22Rv1 (cell line): ENCODE results near the gene CYP3A4.
"Not testable (repeated sequence)": the region's sequence is repeated elsewhere in the genome, so short reads cannot be mapped to it uniquely, and the experiment has no call there.

ENCODE experiments used
- H3K27ac ChIP-seq: fragments of 450-650 bp; 2 replicates; pipeline ENCODE4 v1.5.1; 2017
- CTCF ChIP-seq: fragments of 450-650 bp; IDR thresholded peaks from 2 replicates; pipeline ENCODE4 v1.5.1; 2017; ENCODE audit warnings: mild to moderate bottlenecking
- ZFX ChIP-seq: fragments of 450-650 bp; IDR thresholded peaks from 2 replicates; pipeline ENCODE4 v1.6.1; 2017; ENCODE audit warnings: antibody characterized with exemption, borderline replicate concordance

CYP3A4 gene

GRCh38 chr7:99741441-99741795 lies 42.6 kb downstream of the CYP3A4 start:
- TF ChIP-seq ZFX = no peak
- no peak overlapping the region for H3K27ac ChIP-seq

- TF ChIP-seq CTCF (no peak), ZFX (no peak)
- no peak overlapping the region for H3K27ac ChIP-seq
These were observed 43.2 kb downstream of the CYP3A4 start for GRCh38 chr7:99740573-99741440.

- H3K27ac ChIP-seq = no peak overlapping the region
- TF ChIP-seq ZFX (no peak), CTCF (no peak)
These were observed 44.0 kb downstream of the CYP3A4 start for GRCh38 chr7:99739699-99740572.

GRCh38 chr7:99737726-99738125 lies 46.3 kb downstream of the CYP3A4 start:
- no peak overlapping the region for H3K27ac ChIP-seq
- TF ChIP-seq ZFX (no peak), CTCF (no peak)

- not testable (repeated sequence) for H3K27ac ChIP-seq
These were observed 47.3 kb downstream of the CYP3A4 start for GRCh38 chr7:99736667-99737066.

GRCh38 chr7:99734987-99735386 lies 49.0 kb downstream of the CYP3A4 start, which contains the start of gene CYP3A7:
Gene CYP3A7 (minus strand): TSS chr7:99735196. CDS start chr7:99735093, 103 bp downstream.
- no peak within 1 kb of the TSS for H3K27ac ChIP-seq
- TF ChIP-seq CTCF (no peak), ZFX (no peak)

- no peak overlapping the region for H3K27ac ChIP-seq
- TF ChIP-seq ZFX (no peak), CTCF (peak; percentile 39)
These were observed 50.5 kb downstream of the CYP3A4 start for GRCh38 chr7:99733448-99733847.

- TF ChIP-seq CTCF (no peak), ZFX (no peak)
- no peak overlapping the region for H3K27ac ChIP-seq
These were observed 51.0 kb downstream of the CYP3A4 start for GRCh38 chr7:99733003-99733402.
